Gastrocnemius medialis (tissue), 4 donors: Measurements from ENCODE around the gene CLN3. TPM values are rescaled to one million over a fixed set of nuclear protein-coding genes. Genes with fewer than 3 reads are reported as not detected.

ENCODE experiments used
- ATAC-seq, 2 donors: fragments of 150-250 bp; one replicate each; pipeline ENCODE4 v1.9.1; 2016
- DNase-seq, 2 donors: peaks; one replicate each; pipeline ENCODE4 v3.0.0-alpha.2; 2019
- H3K27ac ChIP-seq, 4 donors: fragments of 200-600 bp; sonication (generic); 1 replicate in 1 of 4; 2 replicates in 3 of 4; pipeline ENCODE4 v1.5.1; 2016 to 2018; ENCODE audit warnings: mild to moderate bottlenecking in 2 of 4, moderate library complexity in 1 of 4
- H3K27me3 ChIP-seq, 3 donors: fragments of 200-600 bp; sonication (generic) in 2 of 3; 1 replicate in 1 of 3; 2 replicates in 2 of 3; pipeline versions ENCODE4 v1.5.1 to v1.6.0; 2016 to 2019; ENCODE audit warnings: mild to moderate bottlenecking in 1 of 3, moderate library complexity in 1 of 3
- H3K36me3 ChIP-seq, 2 donors: fragments of 200-600 bp; sonication (generic) in 1 of 2; one replicate each; pipeline ENCODE4 v1.5.1; 2017 to 2018
- H3K4me1 ChIP-seq, 2 donors: fragments of 200-600 bp; sonication (generic) in 1 of 2; one replicate each; pipeline ENCODE4 v1.5.1; 2016 to 2017; ENCODE audit warnings: mild to moderate bottlenecking in 2 of 2
- H3K4me3 ChIP-seq, 4 donors: fragments of 200-600 bp; sonication (generic) in 3 of 4; 1 replicate in 1 of 4; 2 replicates in 3 of 4; pipeline ENCODE4 v1.5.1; 2016 to 2019; ENCODE audit warnings: mild to moderate bottlenecking in 2 of 4
- H3K9me3 ChIP-seq, 3 donors: fragments of 200-600 bp; sonication (generic) in 2 of 3; 1 replicate in 1 of 3; 2 replicates in 2 of 3; pipeline ENCODE4 v1.5.1; 2016 to 2019
- POLR2A ChIP-seq, 2 donors: fragments of 450-650 bp; IDR thresholded peaks; one replicate each; pipeline ENCODE4 v1.6.1; 2017; ENCODE audit warnings: antibody characterized with exemption in 2 of 2, mild to moderate bottlenecking in 2 of 2, moderate library complexity in 2 of 2
- in situ Hi-C, 4 donors: fragments of 200-750 bp; cut with MboI; loops; one replicate each; pipeline versions ENCODE4 v1.15.0 to v1.8.0; 2017; ENCODE audit warnings: low sequenced_read_pairs in 4 of 4
- intact Hi-C: fragments of 100-400 bp; cut with DNase I; formaldehyde crosslinking; loops from one replicate; pipeline ENCODE4 v1.15.1; 2023; ENCODE audit warnings: low total_unique reads
- total RNA-seq, 4 donors: library from RNA; depleted of rRNA; stranded (reverse); fragments of >200 nt; gene quantifications; one replicate each; pipeline versions ENCODE4 v1.1.0 to v1.2.3, GENCODE V29; 2016
- TF ChIP-seq, protein P1 (sequence below), 5 experiments: fragments of 450-650 bp in 3 of 5; fragments of 200-600 bp in 2 of 5; sonication (generic) in 2 of 5; IDR thresholded peaks in 4 of 5; conservative IDR thresholded peaks in 1 of 5; 1 replicate in 4 of 5; 2 replicates in 1 of 5; pipeline ENCODE4 v1.5.1; 2016 to 2019; ENCODE audit warnings: antibody characterized with exemption in 5 of 5, mild to moderate bottlenecking in 3 of 5, moderate library complexity in 3 of 5

Gene CLN3
- total RNA-seq, 4 donors from 2014 or later = 11.0 to 20.6 (median 18.8) TPM

DNA sequence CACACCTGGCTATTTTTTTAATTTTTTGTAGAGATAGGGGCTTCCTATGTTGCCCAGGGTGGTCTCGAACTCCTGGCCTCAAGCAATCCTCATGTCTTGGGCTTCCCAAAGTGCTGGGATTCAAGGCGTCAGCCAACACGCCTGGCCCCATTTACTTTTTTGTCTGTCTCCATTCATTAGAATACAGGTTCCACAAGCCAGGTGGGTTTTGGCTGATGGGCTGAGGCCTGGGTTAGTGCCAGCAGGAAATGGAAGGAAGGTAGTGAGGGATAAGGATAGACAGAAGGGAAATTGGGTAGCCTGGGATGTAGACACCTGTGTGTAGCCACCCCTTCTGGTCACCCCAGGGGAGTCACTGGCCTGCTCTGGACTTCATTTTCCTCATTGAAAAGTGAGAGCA is 19.2 kb upstream of the CLN3 start:
- TF ChIP-seq, protein P1, sequence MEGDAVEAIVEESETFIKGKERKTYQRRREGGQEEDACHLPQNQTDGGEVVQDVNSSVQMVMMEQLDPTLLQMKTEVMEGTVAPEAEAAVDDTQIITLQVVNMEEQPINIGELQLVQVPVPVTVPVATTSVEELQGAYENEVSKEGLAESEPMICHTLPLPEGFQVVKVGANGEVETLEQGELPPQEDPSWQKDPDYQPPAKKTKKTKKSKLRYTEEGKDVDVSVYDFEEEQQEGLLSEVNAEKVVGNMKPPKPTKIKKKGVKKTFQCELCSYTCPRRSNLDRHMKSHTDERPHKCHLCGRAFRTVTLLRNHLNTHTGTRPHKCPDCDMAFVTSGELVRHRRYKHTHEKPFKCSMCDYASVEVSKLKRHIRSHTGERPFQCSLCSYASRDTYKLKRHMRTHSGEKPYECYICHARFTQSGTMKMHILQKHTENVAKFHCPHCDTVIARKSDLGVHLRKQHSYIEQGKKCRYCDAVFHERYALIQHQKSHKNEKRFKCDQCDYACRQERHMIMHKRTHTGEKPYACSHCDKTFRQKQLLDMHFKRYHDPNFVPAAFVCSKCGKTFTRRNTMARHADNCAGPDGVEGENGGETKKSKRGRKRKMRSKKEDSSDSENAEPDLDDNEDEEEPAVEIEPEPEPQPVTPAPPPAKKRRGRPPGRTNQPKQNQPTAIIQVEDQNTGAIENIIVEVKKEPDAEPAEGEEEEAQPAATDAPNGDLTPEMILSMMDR (IDR thresholded peaks at IDR 0.05 in 4 of 5, conservative IDR thresholded peaks at IDR 0.05 in 1 of 5) = no peak
- no peak for TF ChIP-seq POLR2A (IDR thresholded peaks at IDR 0.05)
- Histone ChIP-seq H3K36me3 (no peaks in the 10 kb centered on the region), H3K4me3 (no peak overlapping the region), H3K4me1 (no peaks in the 10 kb centered on the region), H3K9me3 (no peaks in the 10 kb centered on the region), H3K27me3 (peaks cover 0 to 5% (median 4%) of the 10 kb centered on the region in 3 donors), H3K27ac (no peak overlapping the region)
- ATAC-seq (no peak), DNase-seq (no peak)
- intact Hi-C loops (no loop called here), in situ Hi-C loops (no loop called here)

DNA sequence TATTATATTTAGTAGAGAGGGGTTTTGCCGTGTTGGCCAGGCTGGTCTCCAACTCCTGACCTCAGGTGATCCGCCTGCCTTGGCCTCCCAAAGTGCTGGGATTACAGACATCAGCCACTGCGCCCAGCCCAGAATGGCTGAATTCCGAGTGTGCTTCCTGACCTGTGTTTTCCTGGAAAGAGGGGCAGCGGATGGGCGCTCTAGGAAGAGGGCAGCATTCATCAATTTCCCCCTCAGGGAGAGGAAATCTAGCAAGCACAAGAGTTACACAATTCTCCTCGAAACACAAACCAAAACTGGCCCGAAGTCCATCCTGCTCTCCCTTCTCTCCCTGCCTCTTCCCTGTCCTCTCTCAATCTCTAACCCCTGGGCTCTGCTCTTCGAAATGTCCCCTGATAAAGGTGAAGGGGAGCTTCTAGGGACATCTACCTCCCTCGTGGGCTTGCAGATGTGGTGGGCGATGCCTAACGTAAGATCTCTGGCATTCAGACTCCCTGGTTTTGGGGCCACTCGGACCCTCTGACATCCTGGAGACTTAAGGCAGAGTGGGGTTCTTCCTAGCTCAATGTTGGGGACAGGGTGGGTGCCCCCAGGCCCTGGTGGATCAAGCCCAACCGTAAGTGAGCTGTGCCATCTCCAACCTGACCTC is 13.7 kb upstream of the CLN3 start:
- intact Hi-C loops (no loop called here), in situ Hi-C loops (no loop called here)
- Histone ChIP-seq H3K9me3 (no peaks in the 10 kb centered on the region), H3K4me1 (no peaks in the 10 kb centered on the region), H3K27me3 (peaks cover 0 to 8% (median 4%) of the 10 kb centered on the region in 3 donors), H3K4me3 (no peak overlapping the region), H3K36me3 (no peaks in the 10 kb centered on the region), H3K27ac (no peak overlapping the region)
- ATAC-seq (no peak), DNase-seq (no peak)
- no peak for TF ChIP-seq POLR2A (IDR thresholded peaks at IDR 0.05)
- TF ChIP-seq, protein P1 (IDR thresholded peaks at IDR 0.05 in 4 of 5, conservative IDR thresholded peaks at IDR 0.05 in 1 of 5) = no peak

DNA sequence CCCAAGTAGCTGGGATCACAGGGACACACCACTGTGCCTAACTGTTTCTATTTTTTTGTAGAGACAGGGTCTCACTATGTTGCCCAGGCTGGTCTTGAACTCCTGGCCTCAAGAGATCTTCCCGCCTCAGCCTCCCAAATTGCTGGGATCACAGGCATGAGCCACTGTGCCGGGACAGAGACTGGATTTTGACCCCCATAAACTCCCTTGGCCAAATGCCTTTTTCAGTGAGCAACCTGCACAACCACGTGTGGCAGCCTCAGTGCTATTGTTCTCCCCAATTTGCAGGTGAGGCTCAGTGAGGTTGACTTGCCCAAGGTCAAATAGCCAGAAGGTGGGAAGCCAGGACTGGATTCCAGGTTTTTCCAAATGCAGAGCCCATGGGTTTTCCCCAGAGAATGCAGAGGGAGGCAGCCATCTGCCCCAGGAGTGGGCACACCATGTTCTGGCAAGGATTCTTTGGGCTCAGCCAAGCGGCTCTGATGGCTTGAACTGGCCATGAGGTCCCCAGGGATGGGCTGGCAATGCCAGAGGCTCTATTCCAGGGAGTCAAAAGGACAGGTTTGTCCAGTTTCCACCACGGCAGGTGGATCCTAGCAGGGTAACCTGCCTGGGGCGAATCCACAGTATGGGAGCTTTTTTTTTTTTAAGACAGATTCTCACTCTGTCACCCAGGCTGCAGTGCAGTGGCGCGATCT is 13.0 kb upstream of the CLN3 start:
- Histone ChIP-seq H3K27me3 (peaks cover 0 to 8% (median 4%) of the 10 kb centered on the region in 3 donors), H3K9me3 (no peaks in the 10 kb centered on the region), H3K4me1 (no peaks in the 10 kb centered on the region), H3K27ac (no peak overlapping the region), H3K4me3 (no peak overlapping the region), H3K36me3 (no peaks in the 10 kb centered on the region)
- TF ChIP-seq POLR2A (IDR thresholded peaks at IDR 0.05) = no peak
- TF ChIP-seq, protein P1 (IDR thresholded peaks at IDR 0.05 in 4 of 5, conservative IDR thresholded peaks at IDR 0.05 in 1 of 5) = no peak
- ATAC-seq = no peak
- intact Hi-C loops (no loop called here), in situ Hi-C loops (no loop called here)
- no peak for DNase-seq

DNA sequence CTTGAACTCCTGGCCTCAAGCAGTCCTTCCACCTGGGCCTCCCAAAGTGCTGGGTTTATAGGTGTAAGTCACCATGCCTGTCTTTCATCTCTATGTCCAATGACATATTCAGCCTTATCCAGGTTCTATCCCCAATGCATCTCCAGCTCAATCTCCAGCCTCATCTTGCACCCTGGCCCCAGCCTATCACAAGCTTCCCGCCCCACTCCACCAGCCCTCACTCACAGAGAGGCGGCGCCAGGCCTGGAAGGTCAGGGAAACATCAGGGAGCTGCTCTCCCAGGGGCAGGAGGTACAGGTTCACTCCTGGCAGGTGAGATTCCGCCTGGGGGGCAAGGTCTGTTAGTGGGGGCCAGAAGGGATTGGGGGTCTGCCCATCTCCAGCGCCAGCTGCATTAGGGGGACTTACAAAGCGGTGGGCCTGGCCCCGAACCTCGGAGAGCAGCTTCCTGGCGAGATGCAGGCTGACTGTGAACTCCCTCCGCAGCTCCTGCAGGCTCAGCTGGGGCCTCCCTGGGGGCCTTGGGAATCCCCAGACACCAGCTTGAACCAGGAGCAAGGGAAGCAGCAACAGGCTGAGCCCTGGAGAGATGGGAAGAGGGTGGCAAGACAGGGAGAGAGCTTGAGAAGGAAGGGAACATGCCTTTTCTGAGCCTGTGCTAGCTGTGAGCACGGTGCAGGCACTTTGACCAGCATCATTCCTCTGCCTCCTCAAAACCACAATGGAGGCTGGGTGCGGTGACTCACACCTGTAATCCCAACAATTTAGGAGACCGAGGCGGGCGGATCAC is 11.8 kb upstream of the CLN3 start:
- TF ChIP-seq, protein P1 (IDR thresholded peaks at IDR 0.05 in 4 of 5, conservative IDR thresholded peaks at IDR 0.05 in 1 of 5) = no peak
- TF ChIP-seq POLR2A (IDR thresholded peaks at IDR 0.05) = no peak
- Histone ChIP-seq H3K4me1 (no peaks in the 10 kb centered on the region), H3K4me3 (no peak overlapping the region), H3K27me3 (peaks cover 0 to 8% (median 4%) of the 10 kb centered on the region in 3 donors), H3K36me3 (no peaks in the 10 kb centered on the region), H3K9me3 (no peaks in the 10 kb centered on the region), H3K27ac (no peak overlapping the region)
- intact Hi-C loops = no loop called here
- no peak for DNase-seq
- in situ Hi-C loops = no loop called here
- no peak for ATAC-seq
